Endothelial cell of umbilical vein (primary cell): ENCODE data around the gene JMJD8. TPM values are rescaled to one million over a fixed set of nuclear protein-coding genes. Genes with fewer than 3 reads are reported as not detected.

ENCODE experiments used
- BruUV-seq: library from RNA; stranded (reverse); fragments of 400-500 nt; replicated peaks from 2 replicates; lab custom pipeline; 2021; lab: Mats Ljungman, UMichigan
- CTCF ChIA-PET: fragments of 300-600, 350-600 bp; sonication (Branson Sonifier 250); formaldehyde crosslinking; loops from one replicate; lab custom pipeline; 2021; ENCODE audit warnings: antibody characterized with exemption, inconsistent platforms; lab: Charles Lee
- POLR2A ChIA-PET: fragments of 300-600, 350-600 bp; sonication (Branson Sonifier 250); formaldehyde crosslinking; loops from one replicate; lab custom pipeline; 2021; ENCODE audit warnings: antibody characterized with exemption, inconsistent platforms; lab: Charles Lee
- DNase-seq: peaks from one replicate; pipeline ENCODE4 v3.0.0-alpha.2; 2011; ENCODE audit warnings: low read depth, low spot score
- FAIRE-seq: peaks from 2 replicates; lab custom pipeline; 2011; peaks lifted over from hg19 to GRCh38; lab: Jason Lieb, UNC
- H2AFZ ChIP-seq: 2 replicates; pipeline ENCODE4 v1.6.0; 2012; ENCODE audit warnings: low read depth, low read length, control low read depth, inconsistent platforms
- H3K27ac ChIP-seq: 2 replicates; pipeline ENCODE4 v1.5.1; 2011; ENCODE audit warnings: low read depth, mild to moderate bottlenecking, control low read depth, low read length, moderate library complexity; ENCODE audit not compliant: insufficient read depth
- H3K27me3 ChIP-seq, 2 experiments: 2 replicates each; pipeline versions ENCODE4 v1.6.0 to v1.6.1; 2011; ENCODE audit warnings: low read length in 2 of 2, mixed read lengths in 1 of 2; ENCODE audit not compliant: control insufficient read depth in 2 of 2, insufficient read depth in 2 of 2
- H3K36me3 ChIP-seq, 2 experiments: 2 replicates in 1 of 2; 3 replicates in 1 of 2; pipeline ENCODE4 v1.5.1; 2011; ENCODE audit warnings: low read length in 2 of 2, mild to moderate bottlenecking in 1 of 2, moderate library complexity in 1 of 2; ENCODE audit not compliant: control insufficient read depth in 2 of 2, insufficient read depth in 2 of 2; ENCODE audit errors: extremely low read depth in 1 of 2
- H3K4me1 ChIP-seq: 3 replicates; pipeline ENCODE4 v1.5.1; 2011; ENCODE audit warnings: mild to moderate bottlenecking, low read length; ENCODE audit not compliant: control insufficient read depth, insufficient read depth; ENCODE audit errors: extremely low read depth
- H3K4me2 ChIP-seq: 2 replicates; pipeline ENCODE4 v1.6.1; 2011; ENCODE audit warnings: low read length, control low read depth, mixed read lengths; ENCODE audit not compliant: insufficient read depth
- H3K4me3 ChIP-seq, 3 experiments: fragments of 200-600 bp in 1 of 3; sonication (generic), shearing (Covaris generic) in 1 of 3; replicated peaks in 1 of 3; 2 replicates each; pipeline ENCODE4 v1.5.1; 2011 to 2016; ENCODE audit warnings: control low read depth in 3 of 3, low read length in 3 of 3, mild to moderate bottlenecking in 2 of 3, inconsistent platforms in 1 of 3, low read depth in 1 of 3, moderate library complexity in 1 of 3; ENCODE audit not compliant: insufficient read depth in 1 of 3
- H3K79me2 ChIP-seq: 2 replicates; pipeline ENCODE4 v1.6.0; 2012; ENCODE audit warnings: low read length, inconsistent platforms; ENCODE audit not compliant: control insufficient read depth, insufficient read depth
- H3K9ac ChIP-seq: replicated peaks from 2 replicates; pipeline ENCODE3; 2011; ENCODE audit warnings: low read length, control low read depth; ENCODE audit not compliant: insufficient read depth; ENCODE audit errors: extremely low read depth
- H3K9me1 ChIP-seq: replicated peaks from 3 replicates; pipeline ENCODE4 v1.6.0; 2011; ENCODE audit warnings: mild to moderate bottlenecking, low read length; ENCODE audit not compliant: control insufficient read depth, insufficient read depth; ENCODE audit errors: extremely low read depth
- H3K9me3 ChIP-seq: replicated peaks from 2 replicates; pipeline ENCODE4 v1.5.1; 2012; ENCODE audit warnings: low read length, inconsistent platforms; ENCODE audit not compliant: control insufficient read depth, insufficient read depth
- H4K20me1 ChIP-seq: replicated peaks from 2 replicates; pipeline ENCODE3; 2011; ENCODE audit warnings: mild to moderate bottlenecking, low read length; ENCODE audit not compliant: control insufficient read depth, insufficient read depth; ENCODE audit errors: extremely low read depth
- CTCF ChIP-seq, 2 donors: IDR thresholded peaks; 1 replicate in 1 of 2; 2 replicates in 1 of 2; pipeline ENCODE4 v1.5.1; 2011; ENCODE audit warnings: low read length in 2 of 2, mild to moderate bottlenecking in 2 of 2, moderate library complexity in 2 of 2, control low read depth in 1 of 2, inconsistent platforms in 1 of 2, low read depth in 1 of 2; ENCODE audit not compliant: insufficient read depth in 1 of 2; ENCODE audit errors: extremely low read depth in 1 of 2
- EZH2 ChIP-seq: IDR thresholded peaks from 2 replicates; pipeline ENCODE4 v1.6.1; 2012; ENCODE audit warnings: borderline replicate concordance, low read depth, mild to moderate bottlenecking, moderate library complexity, low read length, inconsistent platforms; ENCODE audit not compliant: severe bottlenecking
- FOS ChIP-seq: IDR thresholded peaks from 2 replicates; pipeline ENCODE4 v1.6.1; 2011; ENCODE audit warnings: mild to moderate bottlenecking, low read length, moderate library complexity, borderline replicate concordance; ENCODE audit not compliant: insufficient read depth
- GATA2 ChIP-seq: IDR thresholded peaks from 2 replicates; pipeline ENCODE4 v1.7.0; 2011; ENCODE audit warnings: low read depth, mild to moderate bottlenecking, moderate library complexity, mixed read lengths, low read length; ENCODE audit not compliant: insufficient read length, insufficient read depth
- JUN ChIP-seq: IDR thresholded peaks from 2 replicates; pipeline ENCODE4 v1.6.1; 2011; ENCODE audit warnings: borderline replicate concordance, low read depth; ENCODE audit not compliant: insufficient read length, insufficient read depth
- MYC ChIP-seq: IDR thresholded peaks from one replicate; pipeline ENCODE4 v1.6.1; 2011; ENCODE audit warnings: mild to moderate bottlenecking, low read depth, low read length
- POLR2A ChIP-seq: IDR thresholded peaks from 2 replicates; pipeline ENCODE4 v1.6.1; 2012; ENCODE audit warnings: low read depth, mild to moderate bottlenecking, control low read depth, low read length
- POLR2AphosphoS5 ChIP-seq: IDR thresholded peaks from 2 replicates; pipeline ENCODE4 v1.6.1; 2012; ENCODE audit warnings: low read depth, mild to moderate bottlenecking, control low read depth, low read length, moderate library complexity; ENCODE audit not compliant: insufficient read depth
- dilution Hi-C: fragments of 300-500 bp; cut with MboI; formaldehyde crosslinking; loops from one replicate; pipeline ENCODE4 v1.15.0; 2019; ENCODE audit warnings: low sequenced_read_pairs; ENCODE audit not compliant: extremely low pct_ligation_motif_present
- intact Hi-C: fragments of 100-400 bp; cut with micrococcal nuclease; formaldehyde crosslinking; loops from one replicate; pipeline ENCODE4 v1.10.0; 2022
- polyA plus RNA-seq, 4 experiments: library from polyadenylated mRNA; depleted of rRNA in 3 of 4; stranded (reverse) in 3 of 4; unstranded in 1 of 4; fragments of >200 nt; gene quantifications; 2 replicates each; pipeline versions ENCODE4 v1.2.1 to v1.2.3, GENCODE V29; 2011 to 2012; ENCODE audit warnings: missing spikeins in 1 of 4
- total RNA-seq: library from RNA; stranded (reverse); gene quantifications from 2 replicates; pipeline ENCODE4 v1.2.3, GENCODE V29; 2021
- TF ChIP-seq, protein P1 (sequence below): IDR thresholded peaks from 2 replicates; pipeline ENCODE4 v1.6.1; 2011; ENCODE audit not compliant: insufficient read depth, insufficient read length

JMJD8 gene
- total and polyA plus RNA-seq, 2 donors (not counting 3 experiments of a cell fraction or from before 2014, with no cell fraction given), result 55.1 to 102 TPM

DNA sequence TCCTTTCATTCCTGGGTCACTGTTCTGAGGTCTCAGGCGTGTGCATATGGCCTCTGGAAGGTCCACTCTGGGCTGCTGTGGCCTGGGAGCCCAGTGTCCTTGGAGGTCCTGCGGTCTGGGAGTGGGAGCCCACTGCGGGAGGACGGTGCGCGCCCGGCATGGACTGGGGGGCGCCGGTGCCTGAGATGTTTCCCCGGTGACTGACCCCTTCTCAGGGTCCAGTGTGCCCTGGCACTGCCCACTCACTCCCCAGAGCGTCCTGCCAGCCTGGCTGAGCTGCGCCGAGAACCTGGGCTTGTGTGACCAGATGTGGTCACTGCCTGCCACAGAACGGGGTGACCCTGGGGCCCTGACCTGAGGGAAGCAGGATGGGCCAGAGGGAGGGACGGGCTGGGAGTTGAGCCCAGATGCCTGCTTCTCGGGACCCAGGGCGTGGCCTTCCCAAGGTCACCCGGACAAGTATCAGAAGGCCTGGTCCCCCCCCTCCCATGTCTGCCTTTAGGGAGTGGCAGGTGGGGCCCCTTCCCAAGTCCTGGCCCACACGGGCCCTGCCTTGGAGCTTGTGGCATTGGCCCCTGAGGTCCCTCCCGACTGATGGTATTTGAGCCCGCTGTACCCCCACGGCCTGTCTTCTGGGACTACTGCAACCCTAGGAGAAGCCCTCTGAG, 9.8 kb downstream of the JMJD8 start:
- dilution Hi-C loops (no loop called here), intact Hi-C loops (no loop called here)
- H3K9me1 ChIP-seq, result no peaks in the 10 kb centered on the region
- H3K79me2 ChIP-seq, result peaks cover 4% of the 10 kb centered on the region
- no peaks in the 10 kb centered on the region for H4K20me1 ChIP-seq
- H3K27ac ChIP-seq, result no peak overlapping the region
- BruUV-seq, result no TSS peak
- FAIRE-seq, result no peak
- peaks cover 5 to 35% of the 10 kb centered on the region in 2 experiments for H3K36me3 ChIP-seq
- no peak for DNase-seq
- H2AFZ ChIP-seq, result no peak overlapping the region
- TF ChIP-seq POLR2A (no peak), GATA2 (no peak), FOS (no peak), JUN (no peak), EZH2 (no peak), MYC (no peak), CTCF (IDR thresholded peaks at IDR 0.05; ENCODE audit: extremely low read depth in 1 of 2, insufficient read depth in 1 of 2, low read depth in 1 of 2, low read length in 2 of 2) (no peak), POLR2AphosphoS5 (no peak)
- TF ChIP-seq, protein P1, sequence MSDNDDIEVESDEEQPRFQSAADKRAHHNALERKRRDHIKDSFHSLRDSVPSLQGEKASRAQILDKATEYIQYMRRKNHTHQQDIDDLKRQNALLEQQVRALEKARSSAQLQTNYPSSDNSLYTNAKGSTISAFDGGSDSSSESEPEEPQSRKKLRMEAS, result no peak
- H3K9ac ChIP-seq, result no peak overlapping the region
- H3K27me3 ChIP-seq, result no peaks in the 10 kb centered on the region
- H3K4me1 ChIP-seq, result no peaks in the 10 kb centered on the region
- H3K9me3 ChIP-seq, result no peaks in the 10 kb centered on the region
- no peak overlapping the region for H3K4me3 ChIP-seq
- CTCF ChIA-PET, result interaction anchor here (1.5 kb wide), 1 partner anchor 11 kb away, joined by 4 read pairs; no protein-coding TSS in a partner anchor
- no peak overlapping the region for H3K4me2 ChIP-seq
- POLR2A ChIA-PET, result no interaction called here
